B cell (primary cell): Measurements from ENCODE around the gene OXTR. TPM values are rescaled to one million over a fixed set of nuclear protein-coding genes. Genes with fewer than 3 reads are reported as not detected.

Experiments used
- ATAC-seq: fragments of 200-7000 bp; cut with Tn5 transposase; one replicate; pipeline ENCODE4 v1.10.0; 2021; ENCODE audit warnings: low read depth, mild to moderate bottlenecking, moderate number of reproducible peaks, moderate library complexity
- CTCF ChIA-PET: fragments of 350-600 bp; sonication (Branson Sonifier 250); formaldehyde crosslinking; loops from one replicate; lab custom pipeline; 2021; ENCODE audit warnings: antibody characterized with exemption, inconsistent platforms; lab: Charles Lee
- POLR2A ChIA-PET: fragments of 350-600 bp; sonication (Branson Sonifier 250); formaldehyde crosslinking; loops from one replicate; lab custom pipeline; 2021; ENCODE audit warnings: antibody characterized with exemption; lab: Charles Lee
- DNase-seq: peaks from one replicate; pipeline ENCODE4 v3.0.0; 2013
- H2AFZ ChIP-seq: 2 replicates; pipeline ENCODE4 v1.6.1; 2012; ENCODE audit warnings: mild to moderate bottlenecking, low read depth, low read length; ENCODE audit not compliant: insufficient read depth, poor library complexity, severe bottlenecking
- H3K27ac ChIP-seq, 2 donors: 1 replicate in 1 of 2; 2 replicates in 1 of 2; pipeline ENCODE4 v1.5.1; 2012 to 2013; ENCODE audit warnings: low read length in 2 of 2, mild to moderate bottlenecking in 2 of 2, moderate library complexity in 1 of 2
- H3K27me3 ChIP-seq, 4 experiments: fragments of 200-600 bp in 1 of 4; sonication (generic) in 1 of 4; replicated peaks in 1 of 4; 1 replicate in 2 of 4; 2 replicates in 2 of 4; pipeline versions ENCODE4 v1.6.1 to v1.7.0; 2013 to 2016; ENCODE audit warnings: low read length in 3 of 4, mild to moderate bottlenecking in 2 of 4, mixed read lengths in 1 of 4, moderate library complexity in 1 of 4; ENCODE audit not compliant: insufficient read depth in 4 of 4, control insufficient read depth in 3 of 4; ENCODE audit errors: control extremely low read depth in 1 of 4
- H3K36me3 ChIP-seq, 2 experiments: replicated peaks in 1 of 2; 1 replicate in 1 of 2; 2 replicates in 1 of 2; pipeline versions ENCODE4 v1.6.1 to v1.7.1; 2013; ENCODE audit warnings: low read length in 1 of 2; ENCODE audit not compliant: insufficient read depth in 2 of 2, control insufficient read depth in 1 of 2; ENCODE audit errors: control extremely low read depth in 1 of 2, extremely low read depth in 1 of 2
- H3K4me1 ChIP-seq, 2 donors: fragments of 200-600 bp in 1 of 2; sonication (generic) in 1 of 2; 1 replicate in 1 of 2; 2 replicates in 1 of 2; pipeline versions ENCODE4 v1.5.1 to v1.6.1; 2013 to 2017; ENCODE audit warnings: low read length in 2 of 2; ENCODE audit not compliant: control insufficient read depth in 2 of 2, insufficient read depth in 2 of 2
- H3K4me2 ChIP-seq: replicated peaks from 2 replicates; pipeline ENCODE3; 2012; ENCODE audit warnings: mild to moderate bottlenecking, low read depth, low read length; ENCODE audit not compliant: poor library complexity, severe bottlenecking
- H3K4me3 ChIP-seq, 5 experiments: fragments of 200-600 bp in 1 of 5; sonication (generic) in 1 of 5; 1 replicate in 3 of 5; 2 replicates in 2 of 5; pipeline versions ENCODE4 v1.5.1 to v1.7.0; 2011 to 2016; ENCODE audit warnings: low read length in 4 of 5, mild to moderate bottlenecking in 4 of 5, low read depth in 2 of 5, control low read depth in 1 of 5, moderate library complexity in 1 of 5; ENCODE audit not compliant: insufficient read depth in 1 of 5; ENCODE audit errors: control extremely low read depth in 1 of 5, extremely low read depth in 1 of 5
- H3K79me2 ChIP-seq: fragments of 200-600 bp; sonication (generic); one replicate; pipeline ENCODE4 v1.6.0; 2016; ENCODE audit warnings: low read length; ENCODE audit not compliant: control insufficient read depth, insufficient read depth
- H3K9ac ChIP-seq: fragments of 200-600 bp; sonication (generic); 2 replicates; pipeline ENCODE4 v1.6.1; 2017; ENCODE audit warnings: mild to moderate bottlenecking, low read length, moderate library complexity
- H3K9me3 ChIP-seq, 3 donors: one replicate each; pipeline versions ENCODE4 v1.6.1 to v1.7.1; 2013; ENCODE audit warnings: low read length in 2 of 3; ENCODE audit not compliant: control insufficient read depth in 2 of 3, insufficient read depth in 1 of 3; ENCODE audit errors: control extremely low read depth in 1 of 3
- H4K20me1 ChIP-seq: 2 replicates; pipeline ENCODE4 v1.6.0; 2012; ENCODE audit warnings: mild to moderate bottlenecking, low read length; ENCODE audit not compliant: insufficient read depth, control insufficient read depth, poor library complexity, severe bottlenecking
- H3K27ac Mint-ChIP-seq: one replicate; pipeline ENCODE4 v1.8.0; 2021; ENCODE audit warnings: mixed read lengths
- H3K27me3 Mint-ChIP-seq: one replicate; pipeline ENCODE4 v1.8.0; 2021; ENCODE audit warnings: mixed read lengths
- H3K4me1 Mint-ChIP-seq: one replicate; pipeline ENCODE4 v1.8.0; 2021; ENCODE audit warnings: mixed read lengths
- H3K4me3 Mint-ChIP-seq: one replicate; pipeline ENCODE4 v1.8.0; 2021; ENCODE audit warnings: mixed read lengths
- H3K9me3 Mint-ChIP-seq: one replicate; pipeline ENCODE4 v1.8.0; 2022; ENCODE audit warnings: mixed read lengths; ENCODE audit not compliant: insufficient read depth
- CTCF ChIP-seq: fragments of 200-600 bp; IDR thresholded peaks from one replicate; pipeline ENCODE4 v1.8.0; 2022; ENCODE audit warnings: antibody characterized with exemption, mild to moderate bottlenecking
- EZH2 ChIP-seq: IDR thresholded peaks from 2 replicates; pipeline ENCODE4 v1.6.1; 2012; ENCODE audit warnings: borderline replicate concordance, low read depth, mild to moderate bottlenecking, moderate library complexity, low read length; ENCODE audit not compliant: insufficient read depth, poor library complexity, severe bottlenecking
- WGBS: methylation state at CpG from one replicate; pipeline ENCODE4 v1.1.5; 2013; ENCODE audit warnings: missing lambda C conversion rate; ENCODE audit not compliant: insufficient coverage; 5-methylcytosine and 5-hydroxymethylcytosine counted together
- intact Hi-C: fragments of 100-400 bp; cut with micrococcal nuclease; formaldehyde crosslinking; loops from one replicate; pipeline ENCODE4 v1.10.0; 2022
- polyA plus RNA-seq: library from polyadenylated mRNA; depleted of rRNA; stranded (reverse); fragments of >200 nt; gene quantifications from 2 replicates; pipeline ENCODE4 v1.2.3, GENCODE V29; 2012
- total RNA-seq, 2 donors: library from RNA; stranded (reverse); fragments of 120-200 nt in 1 of 2; gene quantifications; 1 replicate in 1 of 2; 2 replicates in 1 of 2; pipeline versions ENCODE4 v1.2.3 to v1.2.4, GENCODE V29; 2013 to 2022

OXTR gene
- total and polyA plus RNA-seq, 2 donors (not counting 1 experiment from before 2014, with no cell fraction given), result 0.13 to 0.17 TPM

- Histone ChIP-seq H4K20me1 (no peaks in the 10 kb centered on the region), H3K9ac (no peak overlapping the region), H3K27me3 (no peaks in the 10 kb centered on the region), H3K79me2 (no peaks in the 10 kb centered on the region), H3K4me3 (no peak overlapping the region), H3K36me3 (no peaks in the 10 kb centered on the region), H2AFZ (no peak overlapping the region), H3K4me2 (no peak overlapping the region), H3K9me3 (no peaks in the 10 kb centered on the region), H3K27ac (no peak overlapping the region), H3K4me1 (no peaks in the 10 kb centered on the region)
- DNase-seq (no peak), ATAC-seq (no peak)
- intact Hi-C loops, result no loop called here
- Mint-ChIP-seq H3K4me1 (no peaks in the 10 kb centered on the region), H3K27ac (no peak overlapping the region), H3K27me3 (no peaks in the 10 kb centered on the region), H3K9me3 (no peaks in the 10 kb centered on the region), H3K4me3 (no peak overlapping the region)
- WGBS, result 89% methylated on average over 3 of the region's 7 CpGs
- TF ChIP-seq EZH2 (no peak), CTCF (no peak)
- ChIA-PET CTCF (no interaction called here), POLR2A (no interaction called here)
These were observed 22.6 kb downstream of the OXTR start for GRCh38 chr3:8746780-8747345.

- ATAC-seq, result no peak
- ChIA-PET POLR2A (no interaction called here), CTCF (no interaction called here)
- no peaks in the 10 kb centered on the region for H4K20me1 ChIP-seq
- no peaks in the 10 kb centered on the region for H3K4me1 ChIP-seq
- H3K27ac ChIP-seq, result no peak overlapping the region
- Mint-ChIP-seq H3K27ac (no peak overlapping the region), H3K9me3 (no peaks in the 10 kb centered on the region), H3K4me1 (no peaks in the 10 kb centered on the region), H3K27me3 (peaks cover 3% of the 10 kb centered on the region), H3K4me3 (no peak overlapping the region)
- no peak for DNase-seq
- H3K9me3 ChIP-seq, result no peaks in the 10 kb centered on the region
- H3K27me3 ChIP-seq, result no peaks in the 10 kb centered on the region
- TF ChIP-seq CTCF, result no peak
- no peak for TF ChIP-seq EZH2
- WGBS, result 96% methylated on average over 20 of the region's 25 CpGs
- intact Hi-C loops, result no loop called here
- H2AFZ ChIP-seq, result no peak overlapping the region
- no peaks in the 10 kb centered on the region for H3K79me2 ChIP-seq
- H3K4me2 ChIP-seq, result no peak overlapping the region
- no peak overlapping the region for H3K4me3 ChIP-seq
- no peaks in the 10 kb centered on the region for H3K36me3 ChIP-seq
- no peak overlapping the region for H3K9ac ChIP-seq
These were observed 23.6 kb downstream of the OXTR start for GRCh38 chr3:8745619-8746370.
